DLD1 (cell line): Measurements from ENCODE around the gene CTDSPL.

Source experiments
- in situ Hi-C: cut with HindIII; loops from 2 replicates; pipeline ENCODE4 v1.10.0; 2017; ENCODE audit warnings: low sequenced_read_pairs

Gene CTDSPL

GRCh38 chr3:37888421-37888820, 26.7 kb downstream of the CTDSPL start:
- in situ Hi-C loops, result no loop called here

GRCh38 chr3:37890522-37890921, 28.8 kb downstream of the CTDSPL start:
- in situ Hi-C loops, result no loop called here

GRCh38 chr3:37891227-37891626, 29.5 kb downstream of the CTDSPL start:
- in situ Hi-C loops, result no loop called here

- in situ Hi-C loops, result no loop called here
Observed at GRCh38 chr3:37892927-37893600, 31.4 kb downstream of the CTDSPL start.

- in situ Hi-C loops, result no loop called here
Observed at GRCh38 chr3:37896827-37897226, 35.1 kb downstream of the CTDSPL start.

GRCh38 chr3:37897763-37898162, 36.1 kb downstream of the CTDSPL start:
- in situ Hi-C loops, result no loop called here

- in situ Hi-C loops, result no loop called here
Observed at GRCh38 chr3:37898424-37898823, 36.7 kb downstream of the CTDSPL start.

GRCh38 chr3:37899101-37899707, 37.5 kb downstream of the CTDSPL start:
- in situ Hi-C loops, result no loop called here

GRCh38 chr3:37899711-37900306, 38.1 kb downstream of the CTDSPL start:
- in situ Hi-C loops, result no loop called here

- in situ Hi-C loops, result no loop called here
Observed at GRCh38 chr3:37901721-37902120, 40.0 kb downstream of the CTDSPL start.

GRCh38 chr3:37902674-37903073, 41.0 kb downstream of the CTDSPL start:
- in situ Hi-C loops, result no loop called here

- in situ Hi-C loops, result no loop called here
Observed at GRCh38 chr3:37903320-37903719, 41.6 kb downstream of the CTDSPL start.

- in situ Hi-C loops, result no loop called here
Observed at GRCh38 chr3:37903734-37904133, 42.1 kb downstream of the CTDSPL start.

GRCh38 chr3:37904601-37905000, 42.9 kb downstream of the CTDSPL start:
- in situ Hi-C loops, result no loop called here

GRCh38 chr3:37905346-37905745, 43.7 kb downstream of the CTDSPL start:
- in situ Hi-C loops, result no loop called here

GRCh38 chr3:37905987-37906674, 44.5 kb downstream of the CTDSPL start:
- in situ Hi-C loops, result no loop called here

- in situ Hi-C loops, result no loop called here
Observed at GRCh38 chr3:37906734-37907282, 45.1 kb downstream of the CTDSPL start.

- in situ Hi-C loops, result no loop called here
Observed at GRCh38 chr3:37907371-37907770, 45.7 kb downstream of the CTDSPL start.

- in situ Hi-C loops, result no loop called here
Observed at GRCh38 chr3:37907906-37908305, 46.2 kb downstream of the CTDSPL start.

GRCh38 chr3:37909067-37909911, 47.6 kb downstream of the CTDSPL start:
- in situ Hi-C loops, result no loop called here
